KOPT-K1 (cell line): ENCODE measurements around the gene UBE2D1.
"Not testable (repeated sequence)": the region's sequence is repeated elsewhere in the genome, so short reads cannot be mapped to it uniquely, and the experiment has no call there.

Experiments used
- H3K27ac ChIP-seq: fragments of 200-600 bp; sonication (generic); 2 replicates; pipeline ENCODE4 v1.5.1; 2016; ENCODE audit warnings: antibody characterized with exemption, mild to moderate bottlenecking, low read depth, low read length; ENCODE audit not compliant: poor library complexity, severe bottlenecking
- H3K36me3 ChIP-seq: fragments of 200-600 bp; sonication (generic); 2 replicates; pipeline ENCODE4 v1.5.1; 2017; ENCODE audit warnings: antibody characterized with exemption, mild to moderate bottlenecking, low read length, moderate library complexity; ENCODE audit not compliant: insufficient read depth
- H3K9me3 ChIP-seq: fragments of 200-600 bp; sonication (generic); 2 replicates; pipeline ENCODE4 v1.5.1; 2017; ENCODE audit warnings: antibody characterized with exemption, low read length, mild to moderate bottlenecking; ENCODE audit not compliant: insufficient read depth, poor library complexity, severe bottlenecking

Gene UBE2D1

DNA sequence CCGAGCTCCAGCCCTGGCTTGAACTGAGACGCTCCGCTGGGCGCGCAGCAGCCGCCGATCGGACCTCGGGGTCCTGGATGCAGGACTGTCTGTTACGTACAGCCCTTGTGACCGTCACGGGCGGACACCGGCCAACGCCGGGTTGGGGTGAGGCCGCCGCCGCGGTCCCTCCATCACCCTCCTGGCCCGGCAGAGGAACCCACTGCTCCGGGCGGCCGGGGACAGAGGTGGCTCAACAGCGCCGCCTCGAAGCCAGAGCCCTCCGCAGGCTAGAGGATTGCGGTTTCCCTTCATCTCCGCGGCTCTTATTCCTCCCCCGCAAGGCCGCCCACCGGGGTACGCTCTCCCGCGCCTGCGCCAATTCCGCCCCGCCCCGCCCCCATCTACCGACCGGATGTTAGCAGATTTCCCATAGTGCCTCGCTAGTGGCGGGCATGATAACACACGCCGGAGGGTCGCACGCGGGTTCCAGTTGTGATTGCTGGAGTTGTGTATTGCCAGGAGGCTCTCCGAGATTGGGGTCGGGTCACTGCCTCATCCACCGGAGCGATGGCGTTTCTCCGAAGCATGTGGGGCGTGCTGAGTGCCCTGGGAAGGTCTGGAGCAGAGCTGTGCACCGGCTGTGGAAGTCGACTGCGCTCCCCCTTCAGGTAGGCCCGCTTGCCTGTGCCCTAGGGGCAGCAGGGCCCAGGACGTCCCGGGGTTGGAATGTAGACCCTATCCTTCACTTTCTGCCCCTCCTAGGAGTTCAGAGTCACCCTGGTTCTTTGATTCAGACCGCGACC, 50.4 kb downstream of the UBE2D1 start, which contains the start of gene TFAM:
TSS of gene TFAM (plus strand) at position 412 of the 785 bp plus-strand sequence. CDS start at position 550, 138 bp downstream.
- no peaks in the 10 kb centered on the region for H3K9me3 ChIP-seq
- peak within 1 kb of the TSS; percentile 81 for H3K27ac ChIP-seq
- H3K36me3 ChIP-seq: peaks cover 39% of the 10 kb centered on the region

GRCh38 chr10:58385784-58386112, 50.9 kb downstream of the UBE2D1 start:
- H3K9me3 ChIP-seq: no peaks in the 10 kb centered on the region
- peaks cover 44% of the 10 kb centered on the region for H3K36me3 ChIP-seq
- peak overlapping the region; percentile 81 for H3K27ac ChIP-seq

- H3K9me3 ChIP-seq: no peaks in the 10 kb centered on the region
- peaks cover 77% of the 10 kb centered on the region for H3K36me3 ChIP-seq
- no peak overlapping the region for H3K27ac ChIP-seq
Observed at GRCh38 chr10:58389024-58389423, 54.2 kb downstream of the UBE2D1 start.

GRCh38 chr10:58393317-58393716, 58.5 kb downstream of the UBE2D1 start:
- peaks cover 100% of the 10 kb centered on the region for H3K36me3 ChIP-seq
- H3K27ac ChIP-seq: no peak overlapping the region
- no peaks in the 10 kb centered on the region for H3K9me3 ChIP-seq

DNA sequence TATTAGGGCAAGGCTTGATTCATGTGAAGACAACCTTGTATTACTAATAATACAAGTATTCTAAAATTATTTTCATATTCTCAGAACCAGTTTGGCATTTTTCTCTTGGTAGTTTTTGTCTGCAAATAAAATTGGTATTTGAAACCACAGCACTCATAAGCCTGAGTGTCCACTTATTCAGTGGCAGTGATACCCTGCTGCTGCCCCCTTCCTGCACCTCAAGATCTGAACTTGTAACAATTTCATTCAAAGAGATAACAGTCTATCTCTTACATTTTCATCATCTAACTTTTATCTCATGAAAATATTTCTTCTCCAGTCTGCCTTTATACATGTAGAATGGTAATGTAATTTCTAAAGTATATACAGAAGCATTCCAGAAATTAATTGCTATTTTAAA, 59.7 kb downstream of the UBE2D1 start:
- Histone ChIP-seq H3K27ac (no peak overlapping the region), H3K9me3 (no peaks in the 10 kb centered on the region), H3K36me3 (peaks cover 100% of the 10 kb centered on the region)

DNA sequence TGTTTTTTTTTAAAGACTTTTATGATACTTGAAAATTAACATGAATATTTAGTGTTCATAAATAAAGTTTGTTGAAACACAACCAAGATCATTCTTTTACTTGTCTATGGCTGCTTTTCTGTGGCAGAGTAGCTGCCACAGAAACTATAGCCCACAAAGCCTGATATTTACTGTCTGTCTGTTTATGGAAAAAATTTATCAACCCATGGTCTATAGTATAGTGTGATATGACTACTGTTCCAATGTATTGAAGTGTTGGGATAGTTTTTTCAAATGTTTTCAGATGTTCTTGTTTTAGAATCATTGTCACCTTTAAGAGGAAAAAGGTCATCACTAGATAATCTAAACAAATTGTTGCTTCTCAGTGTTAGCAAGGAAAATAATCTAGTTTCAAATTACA, 61.3 kb downstream of the UBE2D1 start:
- Histone ChIP-seq H3K9me3 (no peaks in the 10 kb centered on the region), H3K36me3 (peaks cover 93% of the 10 kb centered on the region), H3K27ac (no peak overlapping the region)

DNA sequence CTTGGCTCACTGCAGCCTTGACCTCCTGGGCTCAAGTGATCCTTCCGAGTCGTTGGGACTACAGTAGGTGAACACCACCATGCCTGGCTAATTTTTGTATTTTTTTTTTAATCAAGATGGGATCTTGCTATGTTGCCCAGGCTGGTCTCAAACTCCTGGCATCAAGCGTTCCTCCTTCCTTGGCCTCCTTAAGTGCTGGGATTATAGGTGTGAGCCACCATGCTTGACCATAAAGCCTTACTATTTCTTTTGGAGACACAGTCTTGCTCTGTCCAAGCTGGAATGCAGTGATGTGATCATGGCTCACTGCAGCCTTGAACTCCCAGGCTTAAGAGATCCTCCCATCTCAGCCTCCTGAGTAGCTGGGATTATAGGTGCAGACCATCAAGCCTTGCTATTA, 63.0 kb downstream of the UBE2D1 start:
- peaks cover 81% of the 10 kb centered on the region for H3K36me3 ChIP-seq
- no peak overlapping the region for H3K27ac ChIP-seq
- H3K9me3 ChIP-seq: no peaks in the 10 kb centered on the region

DNA sequence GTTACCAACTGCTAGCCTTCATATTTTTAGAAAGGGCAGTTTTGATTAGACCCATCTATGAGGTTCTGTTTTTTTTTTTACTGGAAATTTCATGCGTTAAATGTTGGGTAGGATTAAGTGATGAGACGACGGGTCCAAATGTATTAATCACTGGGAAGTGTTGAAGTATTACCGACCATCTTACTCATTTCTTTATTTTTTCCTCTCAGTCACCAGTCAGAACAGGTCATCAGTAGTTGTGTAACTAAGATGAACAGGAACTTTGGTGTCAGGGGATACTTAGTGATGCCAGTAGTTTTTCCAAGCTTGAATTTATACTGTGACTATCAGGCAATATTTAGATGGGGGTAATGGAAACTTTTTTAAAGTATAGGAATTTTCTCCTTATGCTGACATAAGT, 64.6 kb downstream of the UBE2D1 start:
- H3K36me3 ChIP-seq: peaks cover 65% of the 10 kb centered on the region
- H3K9me3 ChIP-seq: no peaks in the 10 kb centered on the region
- no peak overlapping the region for H3K27ac ChIP-seq

DNA sequence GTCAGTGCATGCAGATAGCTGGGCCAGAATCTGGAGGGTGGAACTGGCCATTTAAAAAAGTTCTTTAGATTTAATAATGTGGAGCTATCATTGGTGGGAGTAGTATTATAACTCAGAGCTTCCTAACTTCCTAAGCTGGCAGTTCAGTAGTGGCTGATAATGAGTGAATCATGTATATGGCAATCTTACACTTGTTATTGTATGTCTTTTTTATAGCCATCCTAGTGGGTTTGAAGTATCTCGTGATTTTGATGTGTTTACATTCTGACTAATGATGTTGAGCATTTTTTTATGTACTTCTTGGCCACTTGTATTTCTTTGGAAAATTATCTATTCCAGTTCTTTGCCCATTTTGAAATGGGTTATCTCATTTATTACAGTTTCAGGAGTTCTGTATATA, 65.8 kb downstream of the UBE2D1 start:
- no peak overlapping the region for H3K27ac ChIP-seq
- no peaks in the 10 kb centered on the region for H3K9me3 ChIP-seq
- peaks cover 53% of the 10 kb centered on the region for H3K36me3 ChIP-seq

- H3K36me3 ChIP-seq: peaks cover 19% of the 10 kb centered on the region
- no peak overlapping the region for H3K27ac ChIP-seq
- no peaks in the 10 kb centered on the region for H3K9me3 ChIP-seq
Observed at GRCh38 chr10:58404001-58404400, 69.2 kb downstream of the UBE2D1 start.

DNA sequence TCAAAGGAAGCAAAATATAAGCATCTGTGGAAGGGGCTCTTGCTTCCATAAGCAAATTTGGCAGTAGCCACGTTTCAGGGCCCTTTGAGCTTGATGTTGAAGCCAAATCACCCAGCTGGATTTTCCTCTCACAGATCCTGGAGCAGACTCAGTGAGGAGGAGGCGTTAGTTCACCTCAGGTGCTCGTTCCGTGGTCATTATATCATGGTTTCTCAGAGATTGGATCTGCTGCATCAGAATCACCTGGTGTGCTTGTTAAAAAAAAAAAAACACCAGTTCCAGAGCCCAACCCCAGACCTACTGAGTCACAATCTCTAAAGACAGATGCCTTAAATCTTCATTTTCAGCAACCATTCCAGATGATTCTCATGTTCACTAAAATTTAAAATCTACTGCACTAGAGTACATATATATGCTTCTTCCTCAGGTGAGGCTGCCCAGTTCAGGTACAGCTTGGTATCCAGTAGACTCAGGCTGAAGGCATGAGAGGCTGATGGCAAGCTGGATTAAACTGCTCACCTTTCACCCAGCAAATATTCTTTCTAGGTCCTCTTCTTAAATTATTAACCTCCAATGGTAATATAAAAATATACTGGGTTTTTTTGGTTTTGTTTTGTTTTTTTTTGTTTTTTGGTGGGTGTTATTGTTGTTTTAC, 75.3 kb downstream of the UBE2D1 start:
- no peak overlapping the region for H3K27ac ChIP-seq
- H3K36me3 ChIP-seq: no peaks in the 10 kb centered on the region
- no peaks in the 10 kb centered on the region for H3K9me3 ChIP-seq

- H3K36me3 ChIP-seq: no peaks in the 10 kb centered on the region
- H3K9me3 ChIP-seq: no peaks in the 10 kb centered on the region
- H3K27ac ChIP-seq: no peak overlapping the region
Observed at GRCh38 chr10:58412502-58412961, 77.7 kb downstream of the UBE2D1 start.

GRCh38 chr10:58414270-58415041, 79.7 kb downstream of the UBE2D1 start:
- Histone ChIP-seq H3K36me3 (no peaks in the 10 kb centered on the region), H3K9me3 (no peaks in the 10 kb centered on the region), H3K27ac (no peak overlapping the region)

DNA sequence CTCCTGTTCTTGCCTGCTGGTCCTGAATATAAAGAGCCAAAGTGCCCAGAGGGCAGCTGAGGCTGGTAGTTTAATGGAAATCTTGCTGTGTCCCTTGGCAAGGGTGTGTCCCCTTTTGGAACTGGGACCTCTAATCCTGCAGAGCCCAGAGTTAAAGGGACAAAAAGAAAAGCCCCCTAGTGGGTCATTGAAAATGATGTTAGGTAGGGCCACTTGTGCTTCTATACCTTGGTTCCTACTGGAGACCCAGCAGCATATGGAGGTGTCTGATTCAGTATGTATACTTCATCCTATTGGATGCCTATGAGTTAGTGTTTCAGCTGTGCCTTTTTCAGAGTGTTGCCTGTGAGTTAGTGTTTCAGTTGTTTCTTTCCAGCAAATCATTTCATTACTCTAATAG, 81.0 kb downstream of the UBE2D1 start:
- Histone ChIP-seq H3K36me3 (no peaks in the 10 kb centered on the region), H3K9me3 (no peaks in the 10 kb centered on the region), H3K27ac (no peak overlapping the region)

- not testable (repeated sequence) for H3K9me3 ChIP-seq, H3K27ac ChIP-seq, H3K36me3 ChIP-seq
Observed at GRCh38 chr10:58417902-58418301, 83.1 kb downstream of the UBE2D1 start.
